Thyroid gland (tissue), 4 donors: ENCODE data around the gene ITPKB. TPM values are rescaled to one million over a fixed set of nuclear protein-coding genes. Genes with fewer than 3 reads are reported as not detected.
"Not testable (repeated sequence)": the region's sequence is repeated elsewhere in the genome, so short reads cannot be mapped to it uniquely, and the experiment has no call there.

ENCODE experiments used
- DNase-seq, 2 donors: peaks; one replicate each; pipeline ENCODE4 v3.0.0-alpha.2; 2019
- H3K27ac ChIP-seq, 3 donors: fragments of 200-600 bp; sonication (generic); 1 replicate in 2 of 3; 2 replicates in 1 of 3; pipeline ENCODE4 v1.5.1; 2016 to 2019; ENCODE audit warnings: mild to moderate bottlenecking in 1 of 3, moderate library complexity in 1 of 3
- H3K27me3 ChIP-seq: fragments of 200-600 bp; sonication (generic); one replicate; pipeline ENCODE4 v1.5.1; 2019
- H3K36me3 ChIP-seq, 2 donors: fragments of 200-600 bp; sonication (generic); one replicate each; pipeline ENCODE4 v1.5.1; 2016 to 2019
- H3K4me1 ChIP-seq, 2 donors: fragments of 200-600 bp; sonication (generic); one replicate each; pipeline ENCODE4 v1.5.1; 2017 to 2019
- H3K4me3 ChIP-seq, 3 donors: fragments of 200-600 bp; sonication (generic); replicated peaks in 1 of 3; 1 replicate in 2 of 3; 2 replicates in 1 of 3; pipeline ENCODE4 v1.5.1; 2016; ENCODE audit warnings: mild to moderate bottlenecking in 1 of 3
- H3K9me3 ChIP-seq: fragments of 200-600 bp; sonication (generic); one replicate; pipeline ENCODE4 v1.5.1; 2017
- POLR2A ChIP-seq, 2 donors: fragments of 450-650 bp; IDR thresholded peaks; one replicate each; pipeline ENCODE4 v1.6.1; 2017; ENCODE audit warnings: antibody characterized with exemption in 2 of 2, mild to moderate bottlenecking in 2 of 2, moderate library complexity in 1 of 2
- WGBS, 2 donors: methylation state at CpG; one replicate each; pipeline ENCODE4 v1.1.5; 2017; 5-methylcytosine and 5-hydroxymethylcytosine counted together
- intact Hi-C: fragments of 100-400 bp; cut with DNase I; formaldehyde crosslinking; loops from one replicate; pipeline ENCODE4 v1.15.1; 2023
- total RNA-seq, 4 donors: library from RNA; depleted of rRNA; stranded (reverse); fragments of >200 nt; gene quantifications; one replicate each; pipeline ENCODE4 v1.2.3, GENCODE V29; 2016
- TF ChIP-seq, protein P1 (sequence below), 6 experiments: fragments of 200-600 bp in 3 of 6; fragments of 450-650 bp in 3 of 6; sonication (generic) in 3 of 6; IDR thresholded peaks; one replicate each; pipeline ENCODE4 v1.5.1; 2016 to 2019; ENCODE audit warnings: antibody characterized with exemption in 6 of 6, mild to moderate bottlenecking in 2 of 6, inconsistent platforms in 1 of 6, moderate library complexity in 1 of 6

ITPKB gene
- total RNA-seq, 4 donors from 2014 or later: 19.1 to 24.0 (median 22.2) TPM

DNA sequence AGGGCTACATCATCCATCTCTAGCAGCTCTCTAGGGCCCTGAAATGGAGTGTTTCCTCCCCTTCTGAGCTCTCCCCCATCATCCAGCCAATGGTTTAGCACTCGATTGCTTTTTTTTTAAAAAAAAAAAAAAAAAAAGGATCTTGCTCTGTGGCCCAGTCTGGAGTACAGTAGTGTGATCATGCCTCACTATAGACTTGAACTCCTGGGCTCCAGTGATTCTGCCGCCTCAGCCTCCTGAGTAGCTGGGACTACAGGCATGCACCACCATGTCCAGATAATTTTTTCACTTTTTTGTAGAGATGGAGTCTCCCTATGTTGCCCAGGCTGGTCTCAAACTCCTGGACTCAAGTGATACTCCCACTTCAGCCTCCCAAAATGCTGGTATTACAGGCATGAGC lies 12.1 kb upstream of the ITPKB start:
- H3K4me1 ChIP-seq: no peaks in the 10 kb centered on the region
- WGBS, 2 donors: 93 to 100% methylated on average over 2 of the region's 2 CpGs
- intact Hi-C loops: no loop called here
- DNase-seq: no peak
- no peaks in the 10 kb centered on the region for H3K36me3 ChIP-seq
- TF ChIP-seq, protein P1, sequence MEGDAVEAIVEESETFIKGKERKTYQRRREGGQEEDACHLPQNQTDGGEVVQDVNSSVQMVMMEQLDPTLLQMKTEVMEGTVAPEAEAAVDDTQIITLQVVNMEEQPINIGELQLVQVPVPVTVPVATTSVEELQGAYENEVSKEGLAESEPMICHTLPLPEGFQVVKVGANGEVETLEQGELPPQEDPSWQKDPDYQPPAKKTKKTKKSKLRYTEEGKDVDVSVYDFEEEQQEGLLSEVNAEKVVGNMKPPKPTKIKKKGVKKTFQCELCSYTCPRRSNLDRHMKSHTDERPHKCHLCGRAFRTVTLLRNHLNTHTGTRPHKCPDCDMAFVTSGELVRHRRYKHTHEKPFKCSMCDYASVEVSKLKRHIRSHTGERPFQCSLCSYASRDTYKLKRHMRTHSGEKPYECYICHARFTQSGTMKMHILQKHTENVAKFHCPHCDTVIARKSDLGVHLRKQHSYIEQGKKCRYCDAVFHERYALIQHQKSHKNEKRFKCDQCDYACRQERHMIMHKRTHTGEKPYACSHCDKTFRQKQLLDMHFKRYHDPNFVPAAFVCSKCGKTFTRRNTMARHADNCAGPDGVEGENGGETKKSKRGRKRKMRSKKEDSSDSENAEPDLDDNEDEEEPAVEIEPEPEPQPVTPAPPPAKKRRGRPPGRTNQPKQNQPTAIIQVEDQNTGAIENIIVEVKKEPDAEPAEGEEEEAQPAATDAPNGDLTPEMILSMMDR (IDR thresholded peaks at IDR 0.05): no peak
- TF ChIP-seq POLR2A (IDR thresholded peaks at IDR 0.05): no peak
- H3K9me3 ChIP-seq: no peaks in the 10 kb centered on the region
- no peaks in the 10 kb centered on the region for H3K27me3 ChIP-seq
- H3K4me3 ChIP-seq: no peak overlapping the region
- no peak overlapping the region for H3K27ac ChIP-seq

DNA sequence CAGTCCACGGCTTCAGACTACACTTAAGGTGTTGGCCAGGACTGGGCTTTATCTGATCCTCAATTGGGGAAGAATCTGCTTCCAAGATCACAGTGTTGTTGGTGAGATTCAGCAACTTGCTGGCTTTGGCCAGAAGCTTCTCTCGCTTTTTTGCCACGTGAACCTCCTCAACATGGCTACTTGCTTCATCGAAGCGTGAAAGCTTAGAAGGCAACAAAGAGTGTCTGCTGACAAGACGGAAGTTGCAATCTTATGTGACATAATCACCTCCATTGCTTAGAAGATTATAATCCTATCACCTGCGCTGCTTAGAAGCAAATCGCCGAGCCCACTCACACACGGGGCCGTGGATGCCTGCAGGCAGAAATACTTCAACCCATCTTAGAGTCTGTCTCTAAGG lies 10.4 kb upstream of the ITPKB start:
- no peaks in the 10 kb centered on the region for H3K36me3 ChIP-seq
- H3K4me3 ChIP-seq: no peak overlapping the region
- intact Hi-C loops: no loop called here
- TF ChIP-seq, protein P1 (IDR thresholded peaks at IDR 0.05): no peak
- no peak for TF ChIP-seq POLR2A (IDR thresholded peaks at IDR 0.05)
- no peaks in the 10 kb centered on the region for H3K27me3 ChIP-seq
- H3K9me3 ChIP-seq: no peaks in the 10 kb centered on the region
- no peak for DNase-seq
- H3K4me1 ChIP-seq: no peaks in the 10 kb centered on the region
- H3K27ac ChIP-seq: no peak overlapping the region
- 80 to 82% methylated on average over 11 of the region's 11 CpGs for WGBS, 2 donors

DNA sequence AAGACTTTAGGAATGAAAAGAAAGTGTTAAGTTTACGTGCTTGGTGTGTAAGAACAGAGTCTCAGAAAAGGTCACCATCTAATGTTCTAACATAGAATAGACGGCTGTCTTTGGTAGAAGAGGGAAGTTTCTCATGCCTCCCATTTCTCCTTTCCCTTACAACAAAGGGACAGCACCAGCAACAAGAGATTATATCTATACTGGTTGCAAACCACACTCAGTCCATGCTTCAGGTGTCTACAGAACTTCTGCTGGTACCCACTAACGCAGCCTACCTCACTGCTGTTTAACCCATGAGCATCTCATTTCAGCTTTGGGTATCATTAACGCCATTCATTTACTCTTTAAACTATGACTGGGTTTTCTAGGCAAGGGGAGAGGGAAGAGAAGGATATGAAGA lies 9.2 kb upstream of the ITPKB start:
- Histone ChIP-seq H3K4me3 (no peak overlapping the region), H3K27me3 (no peaks in the 10 kb centered on the region), H3K9me3 (no peaks in the 10 kb centered on the region), H3K4me1 (no peaks in the 10 kb centered on the region), H3K36me3 (no peaks in the 10 kb centered on the region), H3K27ac (no peak overlapping the region)
- no peak for DNase-seq
- intact Hi-C loops: no loop called here
- WGBS, 2 donors: 89 to 91% methylated on average over 4 of the region's 4 CpGs
- TF ChIP-seq, protein P1 (IDR thresholded peaks at IDR 0.05): no peak

DNA sequence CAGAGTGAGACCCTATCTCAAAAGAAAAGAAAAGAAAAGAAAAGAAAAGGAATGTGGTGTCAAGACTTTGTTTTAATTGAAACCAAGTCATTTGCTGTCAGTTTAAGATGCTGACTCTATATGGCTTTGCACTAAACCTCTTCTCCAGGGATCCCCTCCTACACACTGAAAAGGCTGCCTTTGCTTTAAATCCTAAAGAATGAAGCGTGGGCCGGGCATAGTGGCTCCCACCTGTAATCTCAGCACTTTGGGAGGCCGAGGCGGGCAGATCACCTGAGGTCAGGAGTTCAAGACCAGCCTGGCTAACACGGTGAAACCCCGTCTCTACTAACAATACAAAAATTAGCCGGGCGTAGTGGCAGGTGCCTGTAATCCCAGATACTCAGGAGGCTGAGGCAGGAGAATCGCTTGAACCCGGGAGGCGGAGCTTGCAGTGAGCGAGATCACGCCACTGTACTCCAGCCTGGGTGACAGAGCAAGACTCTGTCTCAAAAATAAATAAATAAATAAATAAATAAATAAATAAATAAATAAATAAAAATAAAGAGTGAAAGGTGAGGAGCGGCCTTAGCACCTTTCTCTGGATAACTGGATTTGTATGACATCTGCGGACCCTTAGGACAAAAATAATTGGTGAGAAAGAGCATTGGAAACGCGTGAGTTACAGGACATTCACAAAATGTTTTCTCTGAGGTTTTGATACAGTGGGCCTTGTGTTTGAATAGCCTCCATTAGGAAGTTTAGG lies 8.6 kb upstream of the ITPKB start:
- DNase-seq, H3K4me3 ChIP-seq, H3K27ac ChIP-seq, H3K9me3 ChIP-seq, H3K27me3 ChIP-seq, H3K36me3 ChIP-seq, H3K4me1 ChIP-seq, intact Hi-C loops: not testable (repeated sequence)
- 90 to 95% methylated on average over 17 of the region's 17 CpGs for WGBS, 2 donors

DNA sequence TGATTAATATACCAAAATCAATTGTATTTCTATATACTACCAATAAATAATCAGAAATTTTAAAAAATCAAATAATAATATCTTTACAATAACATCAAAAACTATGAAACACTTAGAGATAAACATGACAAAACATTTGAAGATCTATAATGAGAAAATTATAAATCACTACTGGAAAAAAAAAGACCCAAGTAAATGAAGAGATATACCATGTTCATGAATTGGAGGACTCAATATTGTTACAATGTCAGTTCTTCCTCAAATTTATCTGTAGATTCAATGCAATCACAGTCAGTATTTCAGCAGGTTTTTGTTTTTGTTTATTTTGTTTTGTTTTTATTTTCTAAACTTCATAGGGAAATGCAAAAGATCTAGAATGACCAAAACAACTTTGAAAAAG lies 4.2 kb upstream of the ITPKB start:
- H3K4me1 ChIP-seq: peaks cover 12 to 13% of the 10 kb centered on the region in 2 donors
- TF ChIP-seq, protein P1 (IDR thresholded peaks at IDR 0.05): no peak
- TF ChIP-seq POLR2A (IDR thresholded peaks at IDR 0.05): no peak
- H3K36me3 ChIP-seq: no peaks in the 10 kb centered on the region
- H3K4me3 ChIP-seq: no peak overlapping the region
- H3K9me3 ChIP-seq: no peaks in the 10 kb centered on the region
- intact Hi-C loops: no loop called here
- no peak for DNase-seq
- no peaks in the 10 kb centered on the region for H3K27me3 ChIP-seq
- H3K27ac ChIP-seq: no peak overlapping the region
